Upper lobe of right lung (tissue), 1 donor: ENCODE results near the gene CTSF. TPM values are rescaled to one million over a fixed set of nuclear protein-coding genes. Genes with fewer than 3 reads are reported as not detected.
"Not testable (repeated sequence)": the region's sequence is repeated elsewhere in the genome, so short reads cannot be mapped to it uniquely, and the experiment has no call there.

ENCODE experiments used
- ATAC-seq: fragments of 200-7000 bp; cut with Tn5 transposase; one replicate; pipeline ENCODE4 v1.9.1; 2020; ENCODE audit warnings: mild to moderate bottlenecking, moderate library complexity
- DNase-seq: peaks from one replicate; pipeline ENCODE4 v3.0.0-alpha.2; 2020
- H3K27ac ChIP-seq: fragments of 200-600 bp; one replicate; pipeline ENCODE4 v1.8.0; 2022
- H3K27me3 ChIP-seq: fragments of 200-600 bp; one replicate; pipeline ENCODE4 v1.8.0; 2022; ENCODE audit warnings: mild to moderate bottlenecking
- H3K36me3 ChIP-seq: fragments of 200-600 bp; one replicate; pipeline ENCODE4 v1.8.0; 2022
- H3K4me1 ChIP-seq: fragments of 200-600 bp; one replicate; pipeline ENCODE4 v1.8.0; 2022
- H3K4me3 ChIP-seq: fragments of 200-600 bp; one replicate; pipeline ENCODE4 v1.8.0; 2022; ENCODE audit warnings: mild to moderate bottlenecking
- H3K9me3 ChIP-seq: fragments of 200-600 bp; one replicate; pipeline ENCODE4 v1.8.0; 2022
- intact Hi-C: fragments of 100-400 bp; cut with DNase I; formaldehyde crosslinking; loops from one replicate; pipeline ENCODE4 v1.11.0; 2022
- total RNA-seq: library from RNA; stranded (reverse); fragmentation: NEBNext Ultra II Directional; extraction: Animal tissue kit (Norgen Biotek cat#: 25700); gene quantifications from one replicate; pipeline ENCODE4 v1.2.1, GENCODE V29; 2021
- TF ChIP-seq, protein P1 (sequence below): fragments of 200-600 bp; IDR thresholded peaks from one replicate; pipeline ENCODE4 v1.8.0; 2022; ENCODE audit warnings: antibody characterized with exemption
- donor health status: DM: no; HTN: yes; CAD: no; lungs with severe emphysema.

Gene CTSF
- total RNA-seq, 1 donor from 2014 or later: 37.0 TPM

- TF ChIP-seq, protein P1, sequence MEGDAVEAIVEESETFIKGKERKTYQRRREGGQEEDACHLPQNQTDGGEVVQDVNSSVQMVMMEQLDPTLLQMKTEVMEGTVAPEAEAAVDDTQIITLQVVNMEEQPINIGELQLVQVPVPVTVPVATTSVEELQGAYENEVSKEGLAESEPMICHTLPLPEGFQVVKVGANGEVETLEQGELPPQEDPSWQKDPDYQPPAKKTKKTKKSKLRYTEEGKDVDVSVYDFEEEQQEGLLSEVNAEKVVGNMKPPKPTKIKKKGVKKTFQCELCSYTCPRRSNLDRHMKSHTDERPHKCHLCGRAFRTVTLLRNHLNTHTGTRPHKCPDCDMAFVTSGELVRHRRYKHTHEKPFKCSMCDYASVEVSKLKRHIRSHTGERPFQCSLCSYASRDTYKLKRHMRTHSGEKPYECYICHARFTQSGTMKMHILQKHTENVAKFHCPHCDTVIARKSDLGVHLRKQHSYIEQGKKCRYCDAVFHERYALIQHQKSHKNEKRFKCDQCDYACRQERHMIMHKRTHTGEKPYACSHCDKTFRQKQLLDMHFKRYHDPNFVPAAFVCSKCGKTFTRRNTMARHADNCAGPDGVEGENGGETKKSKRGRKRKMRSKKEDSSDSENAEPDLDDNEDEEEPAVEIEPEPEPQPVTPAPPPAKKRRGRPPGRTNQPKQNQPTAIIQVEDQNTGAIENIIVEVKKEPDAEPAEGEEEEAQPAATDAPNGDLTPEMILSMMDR: no peak
- no peaks in the 10 kb centered on the region for H3K9me3 ChIP-seq
- ATAC-seq (no peak), DNase-seq (no peak)
- no peaks in the 10 kb centered on the region for H3K27me3 ChIP-seq
- H3K27ac ChIP-seq: no peak overlapping the region
- intact Hi-C loops: no loop called here
- peaks cover 27% of the 10 kb centered on the region for H3K36me3 ChIP-seq
- peaks cover 28% of the 10 kb centered on the region for H3K4me1 ChIP-seq
- H3K4me3 ChIP-seq: no peak overlapping the region
Measured at GRCh38 chr11:66542362-66542761, 26.0 kb downstream of the CTSF start.

- Histone ChIP-seq H3K27me3 (no peaks in the 10 kb centered on the region), H3K27ac (no peak overlapping the region), H3K4me1 (peaks cover 27% of the 10 kb centered on the region), H3K4me3 (no peak overlapping the region), H3K9me3 (no peaks in the 10 kb centered on the region), H3K36me3 (peaks cover 27% of the 10 kb centered on the region)
- TF ChIP-seq, protein P1: no peak
- intact Hi-C loops: no loop called here
- no peak for ATAC-seq
- no peak for DNase-seq
Measured at GRCh38 chr11:66541892-66542291, 26.5 kb downstream of the CTSF start.

DNA sequence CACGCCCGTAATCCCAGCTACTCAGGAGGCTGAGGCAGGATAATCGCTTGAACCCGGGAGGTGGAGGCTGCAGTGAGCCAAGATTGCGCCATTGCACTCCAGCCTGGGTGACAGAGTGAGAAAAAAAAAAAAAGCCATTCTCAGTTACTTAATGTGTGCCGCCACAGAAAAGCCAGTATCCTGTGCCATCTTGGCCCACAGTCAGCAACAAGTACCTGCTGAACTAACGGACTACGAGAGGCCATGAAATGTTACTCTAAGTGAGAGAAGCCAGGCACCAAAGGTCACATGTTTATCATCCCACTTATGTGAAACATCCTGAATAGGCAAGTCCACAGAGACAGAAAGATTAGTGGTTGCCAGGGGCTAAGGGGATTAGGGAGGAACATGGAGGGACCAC is 27.8 kb downstream of the CTSF start:
- intact Hi-C loops, H3K9me3 ChIP-seq, H3K4me3 ChIP-seq, ATAC-seq, H3K27ac ChIP-seq, DNase-seq, H3K27me3 ChIP-seq: not testable (repeated sequence)
- peaks cover 22% of the 10 kb centered on the region for H3K4me1 ChIP-seq
- H3K36me3 ChIP-seq: peaks cover 27% of the 10 kb centered on the region

DNA sequence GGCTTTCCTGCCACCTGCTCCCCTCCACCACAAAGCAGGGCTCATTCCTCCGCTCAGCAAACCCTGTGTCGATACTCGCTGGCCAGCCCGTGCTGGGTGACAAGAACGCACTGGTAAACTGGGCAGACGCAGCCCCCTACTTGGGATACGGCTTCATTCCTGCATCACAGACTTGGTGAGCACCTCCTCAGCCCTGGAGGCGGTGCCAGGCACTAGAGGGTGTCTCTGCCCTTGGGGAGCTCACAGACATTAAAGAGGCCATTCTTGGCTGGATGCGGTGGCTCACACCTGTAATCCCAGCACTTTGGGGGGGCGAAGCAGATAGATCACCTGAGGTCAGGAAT is 28.6 kb downstream of the CTSF start:
- Histone ChIP-seq H3K36me3 (peaks cover 27% of the 10 kb centered on the region), H3K4me1 (peaks cover 17% of the 10 kb centered on the region), H3K9me3 (no peaks in the 10 kb centered on the region), H3K27ac (no peak overlapping the region), H3K27me3 (no peaks in the 10 kb centered on the region), H3K4me3 (no peak overlapping the region)
- intact Hi-C loops: no loop called here
- DNase-seq: no peak
- ATAC-seq: no peak
- TF ChIP-seq, protein P1: no peak

- DNase-seq (no peak), ATAC-seq (no peak)
- Histone ChIP-seq H3K36me3 (peaks cover 27% of the 10 kb centered on the region), H3K4me3 (no peak overlapping the region), H3K4me1 (peaks cover 11% of the 10 kb centered on the region), H3K27me3 (no peaks in the 10 kb centered on the region), H3K9me3 (no peaks in the 10 kb centered on the region), H3K27ac (no peak overlapping the region)
- TF ChIP-seq, protein P1: no peak
- intact Hi-C loops: no loop called here
Measured at GRCh38 chr11:66539170-66539869, 29.1 kb downstream of the CTSF start.

GRCh38 chr11:66532784-66533183 is 35.6 kb downstream of the CTSF start:
- Histone ChIP-seq H3K4me3 (no peak overlapping the region), H3K36me3 (peaks cover 18% of the 10 kb centered on the region), H3K27ac (no peak overlapping the region), H3K9me3 (no peaks in the 10 kb centered on the region), H3K27me3 (no peaks in the 10 kb centered on the region), H3K4me1 (no peaks in the 10 kb centered on the region)
- ATAC-seq (no peak), DNase-seq (no peak)
- TF ChIP-seq, protein P1: no peak
- intact Hi-C loops: no loop called here
